GM12874 (cell line): ENCODE measurements around the gene STUM.

ENCODE experiments used
- TF ChIP-seq, protein P1 (sequence below): IDR thresholded peaks from 2 replicates; pipeline ENCODE4 v1.5.1; 2011; ENCODE audit warnings: low read depth, mild to moderate bottlenecking, control low read depth, low read length, moderate library complexity; ENCODE audit not compliant: insufficient read depth

The STUM gene

DNA sequence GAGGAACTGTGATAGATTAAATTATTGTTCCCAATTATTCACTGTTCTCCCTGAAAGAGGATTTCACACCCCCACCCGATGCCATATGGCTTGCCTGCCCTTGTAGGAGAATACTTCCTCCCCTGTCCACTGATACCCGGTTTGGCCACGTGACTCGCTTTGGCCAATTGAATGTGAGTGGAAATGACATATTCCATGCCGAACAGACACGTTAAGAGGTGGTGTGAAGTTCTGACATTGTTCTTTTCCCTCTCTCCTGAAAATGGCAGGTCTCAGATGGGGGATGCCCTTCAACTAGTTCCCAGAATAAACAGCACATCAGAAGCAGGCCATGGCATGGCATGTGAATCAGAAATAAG is 5.3 kb downstream of the STUM start:
- TF ChIP-seq, protein P1, sequence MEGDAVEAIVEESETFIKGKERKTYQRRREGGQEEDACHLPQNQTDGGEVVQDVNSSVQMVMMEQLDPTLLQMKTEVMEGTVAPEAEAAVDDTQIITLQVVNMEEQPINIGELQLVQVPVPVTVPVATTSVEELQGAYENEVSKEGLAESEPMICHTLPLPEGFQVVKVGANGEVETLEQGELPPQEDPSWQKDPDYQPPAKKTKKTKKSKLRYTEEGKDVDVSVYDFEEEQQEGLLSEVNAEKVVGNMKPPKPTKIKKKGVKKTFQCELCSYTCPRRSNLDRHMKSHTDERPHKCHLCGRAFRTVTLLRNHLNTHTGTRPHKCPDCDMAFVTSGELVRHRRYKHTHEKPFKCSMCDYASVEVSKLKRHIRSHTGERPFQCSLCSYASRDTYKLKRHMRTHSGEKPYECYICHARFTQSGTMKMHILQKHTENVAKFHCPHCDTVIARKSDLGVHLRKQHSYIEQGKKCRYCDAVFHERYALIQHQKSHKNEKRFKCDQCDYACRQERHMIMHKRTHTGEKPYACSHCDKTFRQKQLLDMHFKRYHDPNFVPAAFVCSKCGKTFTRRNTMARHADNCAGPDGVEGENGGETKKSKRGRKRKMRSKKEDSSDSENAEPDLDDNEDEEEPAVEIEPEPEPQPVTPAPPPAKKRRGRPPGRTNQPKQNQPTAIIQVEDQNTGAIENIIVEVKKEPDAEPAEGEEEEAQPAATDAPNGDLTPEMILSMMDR, result no peak

DNA sequence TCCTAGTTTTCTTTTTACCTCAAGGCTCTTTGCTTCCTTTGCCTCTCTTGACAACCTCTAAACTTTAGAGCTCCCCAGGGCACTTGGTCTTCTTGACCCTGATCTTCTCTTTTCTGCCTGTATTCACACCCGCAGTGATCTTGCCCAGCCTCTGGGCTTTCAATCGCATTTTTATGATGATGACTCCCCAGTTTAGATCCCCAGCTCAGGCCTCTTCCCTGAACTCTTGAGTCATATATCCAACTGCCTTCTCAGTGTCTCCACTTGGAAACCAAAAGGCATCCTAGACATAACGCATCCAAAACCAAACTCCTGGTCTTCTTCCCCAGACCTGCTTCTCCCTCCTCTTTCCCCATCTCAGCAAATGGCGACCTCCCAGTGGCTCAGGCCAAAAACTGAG is 6.5 kb downstream of the STUM start:
- TF ChIP-seq, protein P1, result no peak

DNA sequence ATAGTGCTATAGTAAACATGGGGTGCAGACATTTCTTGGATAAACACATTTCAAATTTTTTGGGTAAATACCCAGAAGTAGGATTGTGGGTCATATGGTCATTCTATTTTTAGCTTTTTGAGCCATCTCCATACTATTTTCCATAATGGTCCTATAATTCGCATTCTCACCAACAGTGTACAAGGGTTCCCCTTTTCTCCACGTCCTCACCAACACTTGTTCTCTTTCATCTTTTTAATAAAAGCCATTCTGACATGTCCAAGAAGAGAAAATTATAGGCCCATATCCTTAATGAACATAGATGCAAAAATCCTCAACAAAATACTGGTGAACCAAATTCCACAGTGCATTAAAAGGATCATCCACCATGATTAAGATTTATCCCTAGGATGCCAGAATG is 8.9 kb downstream of the STUM start:
- TF ChIP-seq, protein P1, result no peak

DNA sequence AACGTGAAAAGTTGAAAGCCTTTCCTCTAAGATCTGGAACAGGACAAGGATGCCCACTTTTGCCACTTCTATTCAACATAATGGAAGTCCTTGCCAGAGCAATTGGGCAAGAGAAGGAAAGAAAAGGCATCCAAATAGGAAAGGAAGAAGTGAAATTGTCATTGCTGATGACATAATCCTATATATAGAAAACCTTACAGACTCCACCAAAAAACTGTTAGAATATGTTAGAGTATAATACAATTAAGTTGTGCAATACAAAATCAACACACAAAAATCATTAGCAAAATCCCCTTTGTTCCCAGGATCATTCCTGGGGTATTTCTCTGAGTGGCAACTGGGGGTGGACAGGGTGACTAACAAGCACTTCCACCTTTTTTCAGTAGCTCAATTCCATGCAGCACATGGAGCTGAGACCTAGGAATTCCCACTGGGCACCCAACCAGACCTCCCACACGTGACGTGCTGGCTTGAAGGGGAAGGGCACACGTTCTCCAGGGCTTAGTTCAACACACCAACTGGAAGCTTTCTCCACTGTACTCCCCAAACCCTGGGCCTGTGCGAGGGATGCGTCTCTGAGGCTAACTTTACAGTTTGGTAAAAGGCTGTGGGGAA is 9.6 kb downstream of the STUM start:
- TF ChIP-seq, protein P1, result no peak

DNA sequence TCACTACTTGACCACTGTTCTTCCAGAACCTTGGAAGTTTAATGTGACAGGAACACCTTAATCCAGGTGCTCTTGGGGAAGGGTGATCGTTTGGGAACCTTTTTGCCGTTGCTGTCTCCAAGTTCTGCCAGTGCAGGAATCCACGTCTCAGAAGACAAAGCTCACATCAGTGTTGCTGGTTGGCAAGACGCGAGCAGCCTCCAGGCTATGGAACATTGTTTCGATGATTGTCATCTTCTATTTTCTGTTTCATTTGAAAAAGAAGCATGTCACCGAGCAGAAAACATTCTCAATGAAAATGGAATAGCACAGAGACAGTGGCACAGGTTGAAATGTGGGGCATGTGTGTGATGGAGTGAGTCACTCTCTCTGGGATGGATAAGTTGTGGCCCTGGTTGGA is 11.7 kb downstream of the STUM start:
- TF ChIP-seq, protein P1, result no peak

DNA sequence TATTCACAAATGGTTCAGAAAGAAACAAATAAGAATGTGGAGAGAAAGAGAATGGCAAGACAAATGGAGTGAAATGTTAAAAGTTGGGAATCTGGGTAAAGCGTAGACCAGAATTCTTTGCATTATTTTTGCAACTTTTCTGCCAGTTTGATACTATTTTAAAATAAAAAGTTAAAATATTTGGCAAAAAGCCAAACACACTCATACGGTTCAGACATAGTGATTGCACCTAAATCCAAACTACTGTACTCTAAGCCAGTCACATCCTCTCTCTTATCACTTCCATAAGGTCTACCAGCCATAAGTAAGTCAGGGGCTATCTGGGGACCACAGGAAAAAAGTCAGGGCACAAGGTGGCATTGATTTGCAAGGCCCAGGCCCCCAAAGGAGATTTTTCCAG is 14.4 kb downstream of the STUM start:
- TF ChIP-seq, protein P1, result no peak

DNA sequence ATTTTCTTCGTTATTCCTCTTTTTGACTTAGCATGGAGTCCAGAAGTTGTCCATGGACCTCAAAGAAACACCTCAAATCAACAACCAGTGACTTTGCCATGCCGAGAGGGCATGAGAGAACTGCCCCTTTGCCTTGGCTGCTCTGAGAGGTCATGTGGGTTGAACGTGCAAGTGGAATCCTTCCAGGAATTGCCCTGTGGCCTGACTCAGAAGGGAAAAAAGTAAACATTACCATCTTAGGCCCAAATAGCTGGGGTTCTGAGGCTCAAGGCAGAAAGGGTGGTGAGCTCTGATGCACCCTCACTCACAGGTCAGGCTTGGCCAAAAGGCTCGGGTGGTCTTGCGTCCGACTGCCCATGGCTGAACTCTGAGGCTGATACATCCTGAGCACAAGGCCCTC is 15.1 kb downstream of the STUM start:
- TF ChIP-seq, protein P1, result no peak

DNA sequence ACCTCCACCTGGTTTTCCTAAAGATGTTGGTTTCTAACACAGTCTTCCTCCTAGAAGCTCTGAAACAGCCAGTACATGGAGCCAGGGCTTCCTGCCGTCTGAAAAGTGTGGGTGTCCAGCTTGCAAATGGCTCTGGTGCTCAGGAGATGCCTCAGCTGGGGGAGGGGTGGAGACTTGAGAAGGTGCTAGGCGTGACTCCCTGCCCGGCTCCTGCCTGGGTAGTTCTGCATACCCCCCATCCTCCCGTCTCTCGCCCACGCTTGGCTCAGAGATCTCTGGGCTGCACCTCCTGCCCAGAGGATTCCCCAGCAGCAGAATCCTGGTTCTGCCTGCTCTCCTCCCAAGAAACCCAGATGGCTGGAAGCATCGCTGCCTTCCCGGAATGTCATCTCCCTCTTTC is 16.9 kb downstream of the STUM start:
- TF ChIP-seq, protein P1, result no peak
